Astrocyte of the hippocampus (primary cell): ENCODE data around the gene SMIM3.
A peak's percentile ranks its signal among the peaks of the same experiment; 100 is the strongest.

Source experiments
- DNase-seq: peaks from one replicate; pipeline ENCODE4 v3.0.0; 2011; ENCODE audit warnings: low read depth, low spot score

The SMIM3 gene

GRCh38 chr5:150765011-150765798 is 13.4 kb upstream of the SMIM3 start:
- no peak for DNase-seq

GRCh38 chr5:150765799-150766169 is 12.8 kb upstream of the SMIM3 start:
- DNase-seq = no peak

GRCh38 chr5:150766251-150766650 is 12.3 kb upstream of the SMIM3 start:
- no peak for DNase-seq

DNA sequence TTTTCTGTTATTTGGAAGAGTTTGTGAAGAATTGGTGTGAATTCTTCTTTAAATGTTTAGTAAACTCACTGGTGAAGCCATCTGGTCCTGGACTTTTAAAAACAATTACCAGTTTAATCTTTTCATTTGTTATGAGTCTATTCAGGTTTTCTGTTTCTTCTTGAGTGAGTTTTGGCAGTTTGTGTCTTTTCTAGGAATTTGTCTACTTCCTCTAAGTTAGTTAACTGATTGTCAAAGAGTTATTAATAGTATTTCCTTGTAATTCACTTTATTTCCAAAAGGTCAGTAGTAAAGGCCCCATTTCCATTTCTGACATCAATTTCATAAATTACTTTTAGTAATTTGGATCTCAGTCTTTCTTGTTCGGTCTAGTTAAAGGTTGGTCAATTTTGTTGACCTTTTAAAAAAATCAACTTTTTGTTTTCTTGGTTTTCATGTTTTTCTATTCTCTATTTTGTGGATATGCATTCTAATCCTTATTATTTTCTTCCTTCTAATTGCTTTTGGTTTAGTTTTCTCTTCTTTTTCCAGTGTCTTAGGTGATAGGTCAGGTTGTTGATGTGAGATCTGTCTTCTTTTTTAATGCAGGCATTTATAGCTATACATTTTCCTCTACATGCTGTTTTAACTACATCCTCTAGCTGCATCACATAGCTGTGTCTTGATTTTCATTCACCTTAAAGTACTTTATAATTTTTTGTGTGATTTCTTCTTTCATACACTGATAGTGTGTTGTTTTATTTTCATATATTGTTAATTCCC is 7.3 kb upstream of the SMIM3 start:
- DNase-seq = no peak

- peak; percentile 89 for DNase-seq
Observed at GRCh38 chr5:150774145-150774544, 4.4 kb upstream of the SMIM3 start.

- no peak for DNase-seq
Observed at GRCh38 chr5:150777685-150778084, 872 bp upstream of the SMIM3 start.

DNA sequence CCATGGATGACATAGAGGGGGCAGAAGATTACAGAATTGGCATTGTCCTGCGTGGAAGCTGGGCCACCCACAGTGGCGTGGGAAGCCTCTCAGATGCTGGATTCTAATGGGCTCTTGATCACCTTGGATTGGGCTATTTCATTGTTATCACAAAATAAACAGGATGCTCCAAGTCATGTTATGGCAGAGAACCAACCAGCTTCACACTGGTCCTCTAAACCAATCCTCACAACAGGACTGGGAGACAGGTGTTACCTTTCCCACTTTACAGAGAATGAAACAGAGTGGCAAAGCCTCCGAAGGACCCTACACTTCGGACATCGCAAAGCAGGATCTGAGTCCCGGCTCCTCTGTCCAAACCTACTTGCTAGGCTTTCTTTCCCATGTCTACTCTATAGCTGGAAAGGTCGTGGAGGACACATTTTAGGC is 455 bp upstream of the SMIM3 start:
- no peak for DNase-seq

- DNase-seq = no peak
Observed at GRCh38 chr5:150779397-150780186, 1.0 kb downstream of the SMIM3 start.

DNA sequence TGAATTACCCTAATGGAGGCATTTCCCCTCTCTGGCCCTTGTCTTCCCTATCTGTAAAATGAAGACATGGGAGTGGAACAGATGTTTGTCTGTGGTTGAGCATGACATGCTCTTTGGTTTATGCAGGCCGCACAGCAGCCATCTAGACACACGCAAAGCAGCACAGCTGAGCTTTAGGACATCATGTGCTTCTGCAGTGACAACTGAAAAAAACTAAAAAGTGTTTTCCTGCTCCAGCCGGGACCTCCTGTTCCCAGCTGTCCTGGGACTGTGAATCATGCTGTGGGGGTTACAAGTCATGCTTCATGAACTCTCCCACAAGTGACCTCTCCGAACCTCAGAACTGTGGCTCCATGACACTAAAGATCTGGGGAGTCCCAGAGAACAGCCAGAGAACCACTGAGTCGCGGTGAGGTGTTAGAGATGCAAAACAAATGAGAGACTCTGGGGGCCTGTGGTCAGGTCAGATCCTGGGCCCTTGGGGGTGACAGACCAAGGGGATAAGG is 1.7 kb downstream of the SMIM3 start:
- peak; percentile 15 for DNase-seq

DNA sequence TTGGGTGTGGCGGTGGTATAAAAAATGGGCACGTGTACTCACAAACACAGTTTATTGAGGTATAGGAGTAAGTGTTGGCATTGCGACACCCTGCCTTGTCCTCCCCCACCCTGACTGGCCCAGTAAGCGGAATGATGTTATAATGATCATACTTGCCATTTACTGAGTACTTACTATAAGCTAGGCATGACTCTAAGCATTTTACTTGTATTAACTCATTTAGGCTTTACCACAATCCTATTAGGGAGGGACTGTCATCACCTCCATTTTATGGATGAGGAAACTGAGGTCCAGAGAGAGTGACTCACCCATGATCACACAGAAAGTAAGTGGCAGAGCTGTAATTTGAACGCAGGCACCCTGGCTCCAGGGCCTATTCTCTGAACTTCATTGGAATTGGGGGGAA is 2.3 kb downstream of the SMIM3 start:
- DNase-seq = no peak

GRCh38 chr5:150781706-150782614 is 3.4 kb downstream of the SMIM3 start:
- peak; percentile 86 for DNase-seq

DNA sequence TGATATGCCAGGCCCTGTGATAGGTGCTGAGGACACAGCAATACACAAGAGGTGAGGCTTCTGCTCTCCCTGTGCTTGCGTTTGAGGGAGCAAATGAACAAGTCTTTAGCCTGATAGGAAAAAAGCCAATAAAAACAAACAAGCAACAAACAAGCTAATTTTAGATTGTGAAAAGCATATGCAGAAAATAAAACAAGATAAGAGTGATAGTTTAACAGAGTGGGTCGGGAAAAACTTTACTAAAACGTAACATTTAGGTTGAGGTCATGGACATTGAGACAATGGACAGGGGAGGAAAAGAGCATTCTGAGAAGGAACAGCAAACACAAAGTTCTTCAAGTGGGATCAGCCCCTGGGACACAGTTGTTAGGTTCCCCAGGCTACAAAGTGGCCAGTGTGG is 4.3 kb downstream of the SMIM3 start:
- no peak for DNase-seq

GRCh38 chr5:150783422-150783928 is 4.9 kb downstream of the SMIM3 start:
- peak; percentile 87 for DNase-seq

DNA sequence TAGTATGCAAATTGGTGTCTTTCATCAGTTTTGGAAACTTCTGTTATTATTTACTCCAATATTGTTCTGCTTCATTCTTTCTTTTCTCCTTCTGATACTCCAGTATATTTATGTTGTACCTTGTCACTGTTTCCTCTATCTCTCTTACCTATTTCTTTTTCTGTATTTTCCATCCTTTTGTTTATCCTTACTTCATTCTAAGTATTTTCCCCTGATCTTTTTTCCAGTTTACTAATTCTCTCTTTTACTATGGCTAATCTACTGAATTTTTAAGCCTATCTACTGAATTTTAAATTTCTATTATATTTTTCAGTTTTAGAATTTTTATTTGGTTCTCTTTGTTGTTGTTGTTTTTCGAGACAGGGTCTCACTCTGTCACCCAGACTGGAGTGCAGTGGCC is 7.4 kb downstream of the SMIM3 start:
- DNase-seq = no peak

- DNase-seq = no peak
Observed at GRCh38 chr5:150786876-150787275, 8.3 kb downstream of the SMIM3 start.

GRCh38 chr5:150787656-150788055 is 9.1 kb downstream of the SMIM3 start:
- DNase-seq = no peak

GRCh38 chr5:150788977-150789376 is 10.4 kb downstream of the SMIM3 start:
- DNase-seq = no peak

GRCh38 chr5:150789450-150789849 is 10.9 kb downstream of the SMIM3 start:
- no peak for DNase-seq

GRCh38 chr5:150789943-150790611 is 11.5 kb downstream of the SMIM3 start:
- peak; percentile 96 for DNase-seq

- no peak for DNase-seq
Observed at GRCh38 chr5:150791536-150791935, 13.0 kb downstream of the SMIM3 start.
